ENCODE results near the gene RHAG.

GRCh38 chr6:49579649-49580048 lies 57.0 kb downstream of the RHAG start:
- no peak for TF ChIP-seq CTCF (IDR thresholded peaks at IDR 0.05)
- TF ChIP-seq POLR2A (IDR thresholded peaks at IDR 0.05), result no peak

Data from lower leg skin (tissue), 3 donors.